Activated CD8-positive, alpha-beta memory T cell treated with anti-CD3 and anti-CD28 coated beads, Interleukin-2, amount 50 U/mL, for 24 hours (primary cell): ENCODE measurements around the gene MYH9.
A peak's percentile ranks its signal among the peaks of the same experiment; 100 is the strongest.

Experiments
- DNase-seq: peaks from one replicate; pipeline ENCODE4 v3.0.0-alpha.2; 2020; ENCODE audit errors: extremely low read depth

Gene MYH9

GRCh38 chr22:36331306-36331911, 56.4 kb downstream of the MYH9 start:
- DNase-seq: no peak

GRCh38 chr22:36330655-36331305, 57.0 kb downstream of the MYH9 start:
- DNase-seq: no peak

GRCh38 chr22:36330127-36330526, 57.6 kb downstream of the MYH9 start:
- no peak for DNase-seq

- peak; percentile 79 for DNase-seq
Observed at GRCh38 chr22:36329254-36330078, 58.3 kb downstream of the MYH9 start.

- no peak for DNase-seq
Observed at GRCh38 chr22:36328635-36329253, 59.0 kb downstream of the MYH9 start.

- DNase-seq: no peak
Observed at GRCh38 chr22:36327922-36328551, 59.7 kb downstream of the MYH9 start.

GRCh38 chr22:36326178-36327161, 61.3 kb downstream of the MYH9 start:
- DNase-seq: no peak

GRCh38 chr22:36325154-36326031, 62.4 kb downstream of the MYH9 start:
- DNase-seq: no peak

GRCh38 chr22:36324414-36324813, 63.4 kb downstream of the MYH9 start:
- no peak for DNase-seq

GRCh38 chr22:36323855-36324331, 63.9 kb downstream of the MYH9 start:
- no peak for DNase-seq

- DNase-seq: no peak
Observed at GRCh38 chr22:36323182-36323854, 64.4 kb downstream of the MYH9 start.

- DNase-seq: no peak
Observed at GRCh38 chr22:36322602-36322915, 65.2 kb downstream of the MYH9 start.

GRCh38 chr22:36321797-36322601, 65.8 kb downstream of the MYH9 start:
- DNase-seq: no peak

- no peak for DNase-seq
Observed at GRCh38 chr22:36320553-36320952, 67.2 kb downstream of the MYH9 start.

GRCh38 chr22:36319595-36320497, 67.9 kb downstream of the MYH9 start:
- no peak for DNase-seq

- DNase-seq: no peak
Observed at GRCh38 chr22:36318442-36318841, 69.3 kb downstream of the MYH9 start.

- DNase-seq: no peak
Observed at GRCh38 chr22:36317658-36318271, 70.0 kb downstream of the MYH9 start.
